Ectodermal cell (in vitro differentiated cells): Measurements from ENCODE around the gene MYL12A. TPM values are rescaled to one million over a fixed set of nuclear protein-coding genes. Genes with fewer than 3 reads are reported as not detected.
"Not testable (repeated sequence)": the region's sequence is repeated elsewhere in the genome, so short reads cannot be mapped to it uniquely, and the experiment has no call there.

Experiments used
- H3K27ac ChIP-seq: 2 replicates; pipeline ENCODE4 v1.7.0; 2013; ENCODE audit warnings: mild to moderate bottlenecking, low read depth, low read length; ENCODE audit not compliant: insufficient read depth, poor library complexity, severe bottlenecking
- H3K27me3 ChIP-seq: 2 replicates; pipeline ENCODE4 v1.7.0; 2013; ENCODE audit warnings: mild to moderate bottlenecking, low read length; ENCODE audit not compliant: insufficient read depth, control insufficient read depth, poor library complexity, severe bottlenecking
- H3K36me3 ChIP-seq: one replicate; pipeline ENCODE4 v1.7.0; 2013; ENCODE audit warnings: low read length; ENCODE audit not compliant: control insufficient read depth, insufficient read depth
- H3K4me1 ChIP-seq: one replicate; pipeline ENCODE4 v1.7.0; 2013; ENCODE audit warnings: low read length; ENCODE audit not compliant: control insufficient read depth, insufficient read depth
- H3K4me3 ChIP-seq: 2 replicates; pipeline ENCODE4 v1.7.0; 2013; ENCODE audit warnings: low read depth, low read length, control low read depth; ENCODE audit not compliant: insufficient read depth
- H3K9me3 ChIP-seq: 2 replicates; pipeline ENCODE4 v1.7.0; 2013; ENCODE audit warnings: mild to moderate bottlenecking, low read length, moderate library complexity; ENCODE audit not compliant: control insufficient read depth
- WGBS, 2 experiments: methylation state at CpG; one replicate each; pipeline ENCODE4 v1.1.7; 2013; ENCODE audit warnings: missing lambda C conversion rate in 2 of 2; 5-methylcytosine and 5-hydroxymethylcytosine counted together
- polyA plus RNA-seq, 4 experiments: library from polyadenylated mRNA; stranded (reverse); fragments of 50-300 nt; gene quantifications; one replicate each; pipeline ENCODE4 v1.2.3, GENCODE V29; 2013

Gene MYL12A
- 220 TPM for polyA plus RNA-seq (2013, experiment 1 of 4)
- polyA plus RNA-seq (2013, experiment 2 of 4) = 247 TPM
- polyA plus RNA-seq (2013, experiment 3 of 4) = 212 TPM
- polyA plus RNA-seq (2013, experiment 4 of 4) = 232 TPM

DNA sequence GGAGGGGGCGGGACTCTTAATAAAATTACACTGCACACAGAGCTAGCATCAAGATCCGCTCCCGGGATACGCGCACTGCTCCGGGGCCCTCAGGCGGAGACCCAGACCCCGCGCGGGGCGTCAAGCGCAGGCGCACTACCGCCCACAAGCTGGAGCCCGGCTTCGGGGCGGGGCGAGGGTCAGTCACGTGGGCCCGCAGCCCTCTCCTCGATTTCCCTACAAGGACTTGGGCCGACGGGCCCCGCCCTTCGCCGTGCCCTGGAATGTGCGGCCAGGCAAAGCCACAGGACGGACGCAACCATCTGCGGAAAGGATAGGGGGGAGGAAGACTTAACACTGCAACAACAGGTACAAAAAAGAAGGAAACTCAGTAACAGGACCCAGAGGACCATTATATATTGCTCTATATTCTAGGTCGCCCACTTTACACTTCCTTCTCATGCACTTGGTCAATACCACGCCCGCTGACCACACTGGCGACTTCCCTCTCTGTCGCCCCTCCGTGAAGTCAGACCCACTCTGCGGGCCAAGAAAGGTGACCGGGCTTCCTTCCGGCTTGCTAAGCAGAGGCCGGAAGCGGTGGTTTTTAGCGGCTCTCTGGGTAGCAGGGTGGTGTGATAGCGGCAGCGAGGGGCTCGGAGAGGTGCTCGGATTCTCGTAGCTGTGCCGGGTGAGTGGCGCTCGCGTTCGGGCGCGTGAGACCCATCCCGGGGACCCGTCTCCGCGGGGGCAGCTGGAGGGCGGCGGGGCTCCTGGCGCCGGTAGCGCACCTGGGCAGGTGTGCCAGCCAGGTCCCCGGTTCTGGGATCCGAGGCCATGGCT lies at the start of gene MYL12A:
Gene MYL12A, plus strand, starts transcription at position 562 of the 822 bp plus-strand sequence. CDS start 5,447 bp downstream, outside the sequence.
- peak within 1 kb of the TSS; percentile 83 for H3K4me3 ChIP-seq
- H3K27ac ChIP-seq = peak within 1 kb of the TSS; percentile 92
- 1 to 2% methylated on average over 65 of the region's 65 CpGs for WGBS, 2 experiments
- H3K9me3 ChIP-seq = no peaks in the 10 kb centered on the region
- no peaks in the 10 kb centered on the region for H3K27me3 ChIP-seq
- H3K4me1 ChIP-seq = peaks cover 6% of the 10 kb centered on the region
- no peaks in the 10 kb centered on the region for H3K36me3 ChIP-seq

- H3K4me3 ChIP-seq, H3K27me3 ChIP-seq, H3K36me3 ChIP-seq, H3K4me1 ChIP-seq, H3K27ac ChIP-seq, H3K9me3 ChIP-seq: not testable (repeated sequence)
- 95% methylated on average over 11 of the region's 11 CpGs for WGBS, 2 experiments
These were observed 49.2 kb upstream of the MYL12A start for GRCh38 chr18:3198260-3198860.

- no peaks in the 10 kb centered on the region for H3K4me1 ChIP-seq
- no peaks in the 10 kb centered on the region for H3K9me3 ChIP-seq
- H3K27ac ChIP-seq = no peak overlapping the region
- WGBS, 2 experiments = 89 to 97% methylated on average over 1 to 2 of the region's 2 CpGs
- no peak overlapping the region for H3K4me3 ChIP-seq
- H3K36me3 ChIP-seq = no peaks in the 10 kb centered on the region
- no peaks in the 10 kb centered on the region for H3K27me3 ChIP-seq
These were observed 47.5 kb upstream of the MYL12A start for GRCh38 chr18:3199942-3200645.

GRCh38 chr18:3205239-3205638 lies 42.4 kb upstream of the MYL12A start:
- no peaks in the 10 kb centered on the region for H3K27me3 ChIP-seq
- no peaks in the 10 kb centered on the region for H3K36me3 ChIP-seq
- H3K9me3 ChIP-seq = no peaks in the 10 kb centered on the region
- H3K27ac ChIP-seq = no peak overlapping the region
- no peak overlapping the region for H3K4me3 ChIP-seq
- no peaks in the 10 kb centered on the region for H3K4me1 ChIP-seq

DNA sequence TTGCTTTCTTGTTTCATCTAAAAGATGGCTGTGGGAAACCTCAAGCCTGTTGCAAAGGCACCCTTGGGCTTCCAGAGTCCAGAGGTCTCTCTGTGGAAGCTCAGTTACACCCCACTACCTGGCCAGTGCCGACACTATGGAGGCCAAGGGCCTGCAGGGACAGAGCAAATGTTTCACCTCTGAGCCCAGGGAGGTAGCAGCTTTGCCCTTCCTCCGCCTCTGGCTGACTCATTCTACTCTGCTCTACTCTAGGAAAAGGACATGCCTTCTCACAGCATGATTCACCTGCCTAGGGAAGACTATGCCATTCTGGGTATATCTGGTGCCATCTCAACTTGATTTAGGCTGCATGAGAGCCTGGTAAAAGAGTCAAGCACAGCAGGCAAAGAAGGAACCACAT lies 40.0 kb upstream of the MYL12A start:
- no peaks in the 10 kb centered on the region for H3K27me3 ChIP-seq
- 86 to 91% methylated on average over 2 of the region's 2 CpGs for WGBS, 2 experiments
- no peak overlapping the region for H3K4me3 ChIP-seq
- H3K4me1 ChIP-seq = no peaks in the 10 kb centered on the region
- H3K9me3 ChIP-seq = no peaks in the 10 kb centered on the region
- no peaks in the 10 kb centered on the region for H3K36me3 ChIP-seq
- H3K27ac ChIP-seq = no peak overlapping the region

DNA sequence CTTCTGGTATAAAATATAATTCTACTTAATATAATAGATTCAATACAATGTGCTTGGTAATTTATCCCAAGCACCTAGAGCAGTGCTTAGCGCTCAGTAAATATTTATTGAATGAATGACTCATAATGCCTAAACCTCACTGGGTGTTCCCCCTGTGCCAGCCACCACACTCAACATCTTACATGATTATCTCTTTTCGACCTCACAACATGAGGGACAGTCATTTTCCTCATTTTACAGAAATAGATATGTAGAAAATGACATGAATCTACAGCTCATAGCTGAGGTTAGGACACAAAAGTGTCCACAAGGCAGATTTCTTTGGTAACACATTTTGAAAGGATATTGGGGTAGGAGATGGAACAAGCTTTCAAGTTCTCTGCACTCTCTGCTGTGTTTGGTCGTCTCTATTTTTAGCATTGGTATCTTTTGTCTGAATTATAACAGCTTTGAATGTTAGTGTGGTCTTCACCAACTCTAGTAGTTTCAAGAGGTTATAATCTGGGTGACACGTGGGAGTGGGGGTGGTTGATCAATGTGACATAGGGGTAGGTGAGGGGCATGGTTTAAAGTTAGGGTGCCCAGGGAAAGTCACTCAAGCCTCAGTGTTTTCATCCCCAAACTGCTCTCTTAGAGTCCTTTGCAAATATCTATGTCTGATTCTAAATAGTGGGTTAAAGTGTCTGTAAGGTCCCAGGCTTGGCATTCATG lies 37.6 kb upstream of the MYL12A start:
- H3K27ac ChIP-seq = no peak overlapping the region
- H3K9me3 ChIP-seq = no peaks in the 10 kb centered on the region
- H3K4me1 ChIP-seq = no peaks in the 10 kb centered on the region
- H3K27me3 ChIP-seq = no peaks in the 10 kb centered on the region
- 89 to 90% methylated on average over 4 of the region's 4 CpGs for WGBS, 2 experiments
- H3K36me3 ChIP-seq = no peaks in the 10 kb centered on the region
- H3K4me3 ChIP-seq = no peak overlapping the region

DNA sequence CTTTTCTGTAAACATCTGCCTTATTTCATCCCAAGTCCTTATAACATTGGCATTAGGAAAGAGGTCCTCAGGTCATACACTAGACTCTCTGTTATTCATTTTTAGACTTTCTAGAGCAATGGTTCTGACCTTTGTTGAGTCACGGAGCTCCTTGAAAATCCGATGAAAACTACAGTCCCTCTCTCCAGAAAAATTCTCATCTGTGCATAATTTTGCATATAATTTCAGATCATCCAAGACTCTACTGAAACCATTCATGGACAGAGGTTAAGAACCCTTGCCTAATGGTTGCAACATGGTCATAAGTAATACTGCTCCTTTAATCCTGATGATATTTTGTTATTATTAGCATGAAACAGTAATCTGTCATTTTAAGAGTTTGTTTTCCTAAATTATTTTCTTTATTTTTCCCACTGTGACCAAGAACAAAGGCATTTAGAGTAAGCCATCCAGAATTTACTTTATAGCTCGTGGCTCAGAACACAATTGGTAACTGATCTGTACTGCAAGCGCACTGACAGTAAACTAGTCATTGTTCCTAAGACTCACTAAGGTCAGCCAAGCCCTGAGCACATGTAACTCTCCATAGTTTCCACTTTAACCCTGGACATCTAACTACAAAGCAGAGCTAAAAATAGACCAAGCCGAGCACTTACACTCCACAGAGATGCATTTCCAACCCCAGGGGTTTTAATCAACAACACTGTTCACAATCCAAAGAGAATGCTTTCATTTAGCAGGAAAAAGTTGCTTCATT lies 36.2 kb upstream of the MYL12A start:
- WGBS, 2 experiments = 88 to 92% methylated on average over 5 of the region's 5 CpGs
- no peaks in the 10 kb centered on the region for H3K9me3 ChIP-seq
- H3K27me3 ChIP-seq = no peaks in the 10 kb centered on the region
- H3K4me3 ChIP-seq = no peak overlapping the region
- H3K36me3 ChIP-seq = no peaks in the 10 kb centered on the region
- no peaks in the 10 kb centered on the region for H3K4me1 ChIP-seq
- no peak overlapping the region for H3K27ac ChIP-seq

DNA sequence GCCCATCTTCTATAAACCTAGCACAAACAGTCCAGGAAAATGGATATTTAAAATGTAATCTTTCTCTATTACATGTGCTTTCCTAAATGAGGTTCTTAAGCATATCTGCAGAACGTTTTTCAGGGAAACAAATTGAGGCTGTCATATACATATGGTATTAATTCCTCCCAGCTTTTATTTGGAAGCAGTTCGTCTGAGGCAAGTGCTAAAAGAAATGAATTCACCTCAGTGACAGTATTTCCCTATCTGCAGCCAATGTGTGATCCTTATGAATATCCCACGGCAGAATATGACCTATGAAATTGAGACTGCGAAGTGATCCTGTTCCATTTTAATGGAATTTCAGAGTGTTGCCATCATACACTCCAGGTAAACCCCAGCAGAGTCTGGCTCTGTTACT lies 34.9 kb upstream of the MYL12A start:
- 87 to 91% methylated on average over 4 of the region's 4 CpGs for WGBS, 2 experiments
- no peaks in the 10 kb centered on the region for H3K9me3 ChIP-seq
- no peak overlapping the region for H3K27ac ChIP-seq
- no peak overlapping the region for H3K4me3 ChIP-seq
- H3K27me3 ChIP-seq = no peaks in the 10 kb centered on the region
- no peaks in the 10 kb centered on the region for H3K4me1 ChIP-seq
- H3K36me3 ChIP-seq = no peaks in the 10 kb centered on the region

GRCh38 chr18:3213300-3214059 lies 34.1 kb upstream of the MYL12A start:
- no peaks in the 10 kb centered on the region for H3K4me1 ChIP-seq
- no peaks in the 10 kb centered on the region for H3K27me3 ChIP-seq
- 91% methylated on average over 5 to 6 of the region's 6 CpGs for whole genome bisulfite sequencing, 2 experiments
- H3K27ac ChIP-seq = no peak overlapping the region
- no peaks in the 10 kb centered on the region for H3K9me3 ChIP-seq
- no peaks in the 10 kb centered on the region for H3K36me3 ChIP-seq
- no peak overlapping the region for H3K4me3 ChIP-seq
